ENCODE results near the gene ZFPM1. TPM values are rescaled to one million over a fixed set of nuclear protein-coding genes. Genes with fewer than 3 reads are reported as not detected.

ZFPM1 gene
- total RNA-seq, result 1 to 10 TPM; 1.0 to 8.4 (median 3.3) TPM

DNA sequence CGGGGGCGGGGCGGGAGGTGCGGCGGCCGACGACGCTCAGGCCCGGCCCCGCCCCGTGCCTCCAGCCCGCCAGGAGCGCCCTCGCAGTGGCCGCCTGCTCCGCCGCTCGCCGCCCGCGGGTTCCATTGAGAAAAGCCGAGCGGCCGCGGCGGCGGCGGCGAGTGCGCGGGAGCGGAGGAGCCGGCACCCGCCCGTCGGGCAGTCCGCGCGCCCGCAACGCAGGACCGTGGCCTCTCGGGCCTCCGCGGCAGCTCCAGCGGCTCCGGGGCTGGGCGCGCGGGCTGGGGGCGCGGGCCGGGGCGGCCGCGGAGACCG lies at the start of gene ZFPM1:
Gene ZFPM1, plus strand, starts transcription at position 64 of the 315 bp plus-strand sequence. CDS start 359 bp downstream, outside the sequence.
- H3K27me3 ChIP-seq, result peaks cover 0 to 13% (median 0%) of the 10 kb centered on the region in 4 donors
- whole genome bisulfite sequencing, 2 donors, result no CpG with 5 or more reads among the region's 57 CpGs

GRCh38 chr16:88403794-88404581 lies 49.1 kb upstream of the ZFPM1 start:
- DNase-seq, result peak in 1 of 2 donors; percentile 69
- H3K4me3 ChIP-seq, result no peak overlapping the region

More for the DNA sequence above, at the start of gene ZFPM1:
- DNase-seq, result no peak
- H3K36me3 ChIP-seq, result no peaks in the 10 kb centered on the region
- ATAC-seq (ENCODE audit: low FRiP score in 2 of 2), result no peak
- H3K4me3 ChIP-seq, result peak within 1 kb of the TSS; percentile 61 to 70 (median 66)
- H3K27ac ChIP-seq, result peak within 1 kb of the TSS; percentile 75 to 89 (median 82)
- peak in 3 of 6 experiments; percentile 7 to 13 (median 11) for TF ChIP-seq CTCF (IDR thresholded peaks at IDR 0.05)
- TF ChIP-seq POLR2A (IDR thresholded peaks at IDR 0.05), result peak in 1 of 4 donors; percentile 47
- TF ChIP-seq EP300 (IDR thresholded peaks at IDR 0.05), result no peak
- peaks cover 30 to 49% (median 38%) of the 10 kb centered on the region in 4 donors for H3K4me1 ChIP-seq
- no peaks in the 10 kb centered on the region for H3K9me3 ChIP-seq

DNA sequence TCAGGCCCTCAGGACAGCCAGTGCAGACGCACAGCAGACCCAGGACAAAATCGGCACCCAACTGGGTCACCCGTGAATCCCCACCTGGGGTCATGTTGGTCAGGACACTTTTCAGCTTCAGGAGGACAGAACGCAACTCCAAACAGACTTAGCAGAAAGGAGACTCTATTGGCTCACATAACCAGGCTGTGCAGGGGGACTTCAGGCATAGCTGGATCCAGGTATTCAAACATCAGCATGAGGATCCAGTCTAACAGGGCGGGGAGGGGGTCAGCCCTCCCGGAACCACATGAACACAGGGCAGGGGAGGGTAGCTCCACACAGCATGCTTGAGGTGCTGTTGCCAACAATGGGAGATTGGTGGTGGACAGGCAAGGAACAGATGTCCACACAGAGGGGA lies 48.3 kb upstream of the ZFPM1 start:
- no peaks in the 10 kb centered on the region for H3K9me3 ChIP-seq
- H3K4me3 ChIP-seq, result no peak overlapping the region
- H3K27me3 ChIP-seq, result no peaks in the 10 kb centered on the region
- H3K4me1 ChIP-seq, result peaks cover 0 to 3% (median 0%) of the 10 kb centered on the region in 4 donors
- DNase-seq, result no peak
- ATAC-seq (ENCODE audit: low FRiP score in 2 of 2), result no peak
- WGBS, 2 donors, result 80 to 85% methylated on average over 2 to 6 of the region's 6 CpGs
- H3K27ac ChIP-seq, result no peak overlapping the region
- no peaks in the 10 kb centered on the region for H3K36me3 ChIP-seq
- no peak for TF ChIP-seq CTCF (IDR thresholded peaks at IDR 0.05)

More at GRCh38 chr16:88403794-88404581, 49.1 kb upstream of the ZFPM1 start:
- Histone ChIP-seq H3K9me3 (no peaks in the 10 kb centered on the region), H3K27ac (no peak overlapping the region), H3K27me3 (no peaks in the 10 kb centered on the region), H3K4me1 (peaks cover 0 to 3% (median 0%) of the 10 kb centered on the region in 4 donors), H3K36me3 (no peaks in the 10 kb centered on the region)
- TF ChIP-seq CTCF (IDR thresholded peaks at IDR 0.05), result no peak
- no peak for TF ChIP-seq POLR2AphosphoS5 (IDR thresholded peaks at IDR 0.05)
- TF ChIP-seq POLR2A (IDR thresholded peaks at IDR 0.05), result no peak
- no peak for TF ChIP-seq EP300 (IDR thresholded peaks at IDR 0.05)
- no peak for ATAC-seq (ENCODE audit: low FRiP score in 2 of 2)
- 78 to 82% methylated on average over 6 to 22 of the region's 22 CpGs for WGBS, 2 donors

GRCh38 chr16:88405216-88406060 lies 47.6 kb upstream of the ZFPM1 start:
- H3K36me3 ChIP-seq, result no peaks in the 10 kb centered on the region
- ATAC-seq (ENCODE audit: low FRiP score in 2 of 2) (peak in 1 of 2 donors; percentile 70), DNase-seq (peak in 1 of 2 donors; percentile 86)
- H3K9me3 ChIP-seq, result no peaks in the 10 kb centered on the region
- H3K4me1 ChIP-seq, result peaks cover 0 to 3% (median 0%) of the 10 kb centered on the region in 4 donors
- no peak overlapping the region for H3K27ac ChIP-seq
- no peaks in the 10 kb centered on the region for H3K27me3 ChIP-seq
- no peak for TF ChIP-seq CTCF (IDR thresholded peaks at IDR 0.05)
- TF ChIP-seq EP300 (IDR thresholded peaks at IDR 0.05), result no peak
- WGBS, 2 donors, result 44 to 66% methylated on average over 10 to 25 of the region's 29 CpGs
- H3K4me3 ChIP-seq, result no peak overlapping the region
